Panc1 (cell line): ENCODE results near the gene CCBE1.

Source experiments
- POLR2AphosphoS5 ChIP-seq: IDR thresholded peaks from 2 replicates; pipeline ENCODE4 v1.6.1; 2012; ENCODE audit warnings: mild to moderate bottlenecking, low read depth, low read length, moderate library complexity
- TCF7L2 ChIP-seq: IDR thresholded peaks from 2 replicates; pipeline ENCODE4 v1.6.1; 2011; ENCODE audit warnings: mild to moderate bottlenecking, low read depth, low read length, inconsistent platforms
- TF ChIP-seq, protein P1 (sequence below): fragments of 450-650 bp; IDR thresholded peaks from 2 replicates; pipeline ENCODE4 v1.5.1; 2017; ENCODE audit warnings: mild to moderate bottlenecking

- TF ChIP-seq, protein P1, sequence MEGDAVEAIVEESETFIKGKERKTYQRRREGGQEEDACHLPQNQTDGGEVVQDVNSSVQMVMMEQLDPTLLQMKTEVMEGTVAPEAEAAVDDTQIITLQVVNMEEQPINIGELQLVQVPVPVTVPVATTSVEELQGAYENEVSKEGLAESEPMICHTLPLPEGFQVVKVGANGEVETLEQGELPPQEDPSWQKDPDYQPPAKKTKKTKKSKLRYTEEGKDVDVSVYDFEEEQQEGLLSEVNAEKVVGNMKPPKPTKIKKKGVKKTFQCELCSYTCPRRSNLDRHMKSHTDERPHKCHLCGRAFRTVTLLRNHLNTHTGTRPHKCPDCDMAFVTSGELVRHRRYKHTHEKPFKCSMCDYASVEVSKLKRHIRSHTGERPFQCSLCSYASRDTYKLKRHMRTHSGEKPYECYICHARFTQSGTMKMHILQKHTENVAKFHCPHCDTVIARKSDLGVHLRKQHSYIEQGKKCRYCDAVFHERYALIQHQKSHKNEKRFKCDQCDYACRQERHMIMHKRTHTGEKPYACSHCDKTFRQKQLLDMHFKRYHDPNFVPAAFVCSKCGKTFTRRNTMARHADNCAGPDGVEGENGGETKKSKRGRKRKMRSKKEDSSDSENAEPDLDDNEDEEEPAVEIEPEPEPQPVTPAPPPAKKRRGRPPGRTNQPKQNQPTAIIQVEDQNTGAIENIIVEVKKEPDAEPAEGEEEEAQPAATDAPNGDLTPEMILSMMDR: no peak
- TF ChIP-seq POLR2AphosphoS5: no peak
- TF ChIP-seq TCF7L2: no peak
Measured at GRCh38 chr18:59718108-59718463, 20.9 kb upstream of the CCBE1 start.
